T-helper 1 cell treated with Interleukin-12 subunit alpha and Interleukin-12 subunit beta and Interleukin-4 antibody, amounts not matched to agents 30 μg/mL and 1 μg/mL, for 36 hours (primary cell): ENCODE measurements around the gene ATXN1.

Experiments
- H3K27ac Mint-ChIP-seq: one replicate; pipeline ENCODE4 v1.8.0; 2021; ENCODE audit warnings: mild to moderate bottlenecking, mixed read lengths
- H3K27me3 Mint-ChIP-seq: one replicate; pipeline ENCODE4 v1.8.0; 2021; ENCODE audit warnings: low read depth, mixed read lengths
- H3K36me3 Mint-ChIP-seq: one replicate; pipeline ENCODE4 v1.8.0; 2021; ENCODE audit warnings: low read depth, mixed read lengths
- H3K4me1 Mint-ChIP-seq: one replicate; pipeline ENCODE4 v1.8.0; 2021; ENCODE audit warnings: low read depth, mixed read lengths
- H3K4me3 Mint-ChIP-seq: one replicate; pipeline ENCODE4 v1.8.0; 2021; ENCODE audit warnings: mild to moderate bottlenecking, moderate library complexity, mixed read lengths
- H3K9me3 Mint-ChIP-seq: one replicate; pipeline ENCODE4 v1.8.0; 2021; ENCODE audit warnings: mixed read lengths

The ATXN1 gene

GRCh38 chr6:16332175-16332542 is 429.1 kb downstream of the ATXN1 start:
- no peaks in the 10 kb centered on the region for H3K9me3 Mint-ChIP-seq
- no peak overlapping the region for H3K27ac Mint-ChIP-seq
- H3K4me3 Mint-ChIP-seq, result no peak overlapping the region
- H3K4me1 Mint-ChIP-seq, result peaks cover 9% of the 10 kb centered on the region
- peaks cover 13% of the 10 kb centered on the region for H3K36me3 Mint-ChIP-seq
- no peaks in the 10 kb centered on the region for H3K27me3 Mint-ChIP-seq

GRCh38 chr6:16331384-16332174 is 429.7 kb downstream of the ATXN1 start:
- Mint-ChIP-seq H3K4me3 (no peak overlapping the region), H3K27me3 (no peaks in the 10 kb centered on the region), H3K27ac (no peak overlapping the region), H3K9me3 (no peaks in the 10 kb centered on the region), H3K36me3 (peaks cover 18% of the 10 kb centered on the region), H3K4me1 (peaks cover 9% of the 10 kb centered on the region)

DNA sequence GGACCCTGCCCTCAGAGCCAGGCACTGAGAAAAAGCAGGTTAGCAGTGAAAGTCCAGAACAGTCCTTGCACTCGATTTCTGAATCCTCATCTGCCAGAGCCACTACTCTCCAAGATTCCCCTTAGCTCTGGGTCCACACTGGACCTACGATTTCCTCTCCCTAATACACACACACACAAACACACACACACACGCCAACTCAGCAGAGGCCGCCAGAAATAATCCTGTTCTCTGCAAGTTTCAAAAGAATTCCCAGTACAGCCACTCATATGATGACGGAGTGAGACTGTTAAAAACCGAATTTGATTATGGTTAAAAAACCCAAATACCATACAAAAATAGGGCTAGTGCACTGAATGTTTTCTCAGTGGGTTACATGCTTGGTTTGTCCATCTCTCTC is 432.0 kb downstream of the ATXN1 start:
- peaks cover 3% of the 10 kb centered on the region for H3K9me3 Mint-ChIP-seq
- no peaks in the 10 kb centered on the region for H3K27me3 Mint-ChIP-seq
- peaks cover 28% of the 10 kb centered on the region for H3K36me3 Mint-ChIP-seq
- H3K4me1 Mint-ChIP-seq, result peaks cover 16% of the 10 kb centered on the region
- no peak overlapping the region for H3K4me3 Mint-ChIP-seq
- H3K27ac Mint-ChIP-seq, result no peak overlapping the region

GRCh38 chr6:16327777-16328325 is 433.4 kb downstream of the ATXN1 start:
- no peak overlapping the region for H3K4me3 Mint-ChIP-seq

DNA sequence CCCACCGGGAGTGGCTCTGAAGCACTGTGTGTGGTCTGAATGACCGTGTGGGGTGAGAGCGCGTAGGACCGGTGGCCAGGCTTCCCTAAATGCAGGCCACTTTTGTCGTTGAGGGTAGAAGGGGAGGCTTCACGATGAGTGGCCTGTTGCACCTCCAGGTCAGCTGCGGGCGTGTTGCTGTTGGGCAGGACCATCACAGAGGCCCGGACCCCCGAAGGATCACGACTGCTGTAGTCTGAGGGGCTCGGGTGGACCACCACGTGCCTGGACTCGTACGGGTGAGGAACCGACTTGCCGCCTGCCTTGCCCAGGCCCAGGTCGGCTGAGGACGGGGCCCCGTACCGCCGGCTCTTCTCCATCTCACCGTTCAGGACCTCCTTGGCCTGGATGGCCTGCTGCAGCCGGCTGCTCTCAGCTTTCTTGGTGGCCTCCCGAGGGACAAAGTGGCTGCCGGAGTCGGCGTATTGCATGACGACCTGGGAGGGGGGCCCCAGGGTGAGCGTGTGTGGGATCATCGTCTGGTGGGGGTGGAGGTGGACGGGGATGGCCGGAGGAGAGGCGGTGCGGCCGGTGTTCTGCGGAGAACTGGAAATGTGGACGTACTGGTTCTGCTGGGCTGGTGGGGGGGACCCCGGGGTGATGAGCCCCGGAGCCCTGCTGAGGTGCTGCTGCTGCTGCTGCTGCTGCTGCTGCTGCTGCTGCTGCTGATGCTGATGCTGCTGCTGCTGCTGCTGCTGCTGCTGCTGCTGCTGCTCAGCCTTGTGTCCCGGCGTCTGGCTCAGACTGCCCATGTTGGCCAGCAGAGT is 434.1 kb downstream of the ATXN1 start:
- Mint-ChIP-seq H3K4me3 (no peak overlapping the region), H3K36me3 (peaks cover 36% of the 10 kb centered on the region), H3K4me1 (peaks cover 26% of the 10 kb centered on the region), H3K27ac (no peak overlapping the region), H3K27me3 (no peaks in the 10 kb centered on the region), H3K9me3 (peaks cover 3% of the 10 kb centered on the region)

More at GRCh38 chr6:16327777-16328325, 433.4 kb downstream of the ATXN1 start:
- Mint-ChIP-seq H3K27ac (no peak overlapping the region), H3K4me1 (peaks cover 19% of the 10 kb centered on the region), H3K27me3 (no peaks in the 10 kb centered on the region), H3K36me3 (peaks cover 30% of the 10 kb centered on the region), H3K9me3 (peaks cover 3% of the 10 kb centered on the region)

DNA sequence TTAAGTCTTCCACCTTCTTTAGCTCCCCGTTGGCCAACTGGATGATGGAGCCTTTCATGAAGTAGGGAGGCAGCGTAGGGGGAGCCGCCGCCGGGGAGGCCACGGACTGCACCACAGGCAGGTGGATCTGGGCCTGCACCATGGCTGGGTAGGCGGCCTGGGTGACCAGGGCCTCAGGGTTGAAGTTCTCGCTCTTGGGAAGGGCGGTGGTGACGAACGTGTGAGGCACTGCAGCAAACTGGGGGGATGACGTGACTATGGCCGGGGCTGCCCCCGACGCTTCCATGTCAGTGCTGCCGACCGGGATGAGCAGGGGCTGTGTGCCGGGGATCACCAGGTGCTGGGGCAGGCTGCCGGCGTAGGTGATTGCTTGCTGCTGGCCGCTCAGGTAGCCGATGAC is 434.7 kb downstream of the ATXN1 start:
- Mint-ChIP-seq H3K27ac (no peak overlapping the region), H3K36me3 (peaks cover 39% of the 10 kb centered on the region)

GRCh38 chr6:16324606-16325225 is 436.5 kb downstream of the ATXN1 start:
- Mint-ChIP-seq H3K27me3 (no peaks in the 10 kb centered on the region), H3K9me3 (peaks cover 3% of the 10 kb centered on the region), H3K4me1 (peaks cover 51% of the 10 kb centered on the region), H3K36me3 (peaks cover 40% of the 10 kb centered on the region), H3K27ac (peak overlapping the region; percentile 58), H3K4me3 (no peak overlapping the region)

More for the DNA sequence above, 434.7 kb downstream of the ATXN1 start:
- no peak overlapping the region for H3K4me3 Mint-ChIP-seq
- H3K27me3 Mint-ChIP-seq, result no peaks in the 10 kb centered on the region
- peaks cover 3% of the 10 kb centered on the region for H3K9me3 Mint-ChIP-seq
- H3K4me1 Mint-ChIP-seq, result peaks cover 32% of the 10 kb centered on the region

DNA sequence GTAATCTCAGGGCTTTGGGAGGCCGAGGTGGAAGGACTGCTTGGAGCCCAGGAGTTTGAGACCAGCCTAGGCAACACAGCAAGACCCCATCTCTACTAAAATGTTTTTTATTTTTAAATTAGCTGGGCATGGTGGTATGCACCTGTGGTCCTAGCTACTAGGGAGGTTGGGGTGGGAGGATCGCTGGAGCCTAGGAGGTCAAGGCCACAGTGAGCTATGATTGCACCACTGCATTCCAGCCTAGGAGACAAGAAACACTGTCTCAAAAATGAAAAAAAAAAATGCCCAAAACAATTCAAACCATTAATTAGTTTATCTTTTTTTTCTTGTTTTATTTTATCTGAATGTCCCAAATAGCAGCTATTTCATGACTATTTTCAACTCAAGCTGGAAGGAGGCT is 437.1 kb downstream of the ATXN1 start:
- Mint-ChIP-seq H3K4me3 (no peak overlapping the region), H3K27ac (peak overlapping the region; percentile 92), H3K9me3 (peaks cover 3% of the 10 kb centered on the region), H3K4me1 (peaks cover 55% of the 10 kb centered on the region), H3K36me3 (peaks cover 36% of the 10 kb centered on the region), H3K27me3 (no peaks in the 10 kb centered on the region)

- Mint-ChIP-seq H3K36me3 (peaks cover 37% of the 10 kb centered on the region), H3K27me3 (no peaks in the 10 kb centered on the region), H3K9me3 (peaks cover 3% of the 10 kb centered on the region), H3K27ac (peak overlapping the region; percentile 92), H3K4me1 (peaks cover 69% of the 10 kb centered on the region), H3K4me3 (peak overlapping the region; percentile 13)
Measured at GRCh38 chr6:16322666-16323312, 438.5 kb downstream of the ATXN1 start.

DNA sequence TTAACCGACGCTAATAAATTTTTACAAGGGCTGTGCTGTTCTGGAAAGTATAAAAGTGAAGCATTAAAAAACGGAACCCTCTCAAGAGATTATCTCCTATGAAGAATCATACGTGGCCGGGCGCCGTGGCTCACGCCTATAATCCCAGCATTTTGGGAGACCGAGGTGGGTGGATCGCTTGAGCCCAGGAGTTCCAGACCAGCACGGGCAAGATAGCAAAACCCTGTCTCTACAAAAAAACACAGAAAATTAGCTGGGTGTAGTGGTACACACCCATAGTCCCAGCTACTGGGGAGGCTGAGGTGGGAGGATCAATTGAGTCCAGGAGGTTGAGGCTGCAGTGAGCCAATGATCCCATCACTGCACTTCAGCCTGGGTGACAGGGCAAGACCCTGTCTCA is 439.4 kb downstream of the ATXN1 start:
- H3K27ac Mint-ChIP-seq, result peak overlapping the region; percentile 92
- H3K36me3 Mint-ChIP-seq, result peaks cover 38% of the 10 kb centered on the region
- H3K9me3 Mint-ChIP-seq, result peaks cover 3% of the 10 kb centered on the region
- no peak overlapping the region for H3K4me3 Mint-ChIP-seq
- H3K27me3 Mint-ChIP-seq, result no peaks in the 10 kb centered on the region
- peaks cover 74% of the 10 kb centered on the region for H3K4me1 Mint-ChIP-seq

DNA sequence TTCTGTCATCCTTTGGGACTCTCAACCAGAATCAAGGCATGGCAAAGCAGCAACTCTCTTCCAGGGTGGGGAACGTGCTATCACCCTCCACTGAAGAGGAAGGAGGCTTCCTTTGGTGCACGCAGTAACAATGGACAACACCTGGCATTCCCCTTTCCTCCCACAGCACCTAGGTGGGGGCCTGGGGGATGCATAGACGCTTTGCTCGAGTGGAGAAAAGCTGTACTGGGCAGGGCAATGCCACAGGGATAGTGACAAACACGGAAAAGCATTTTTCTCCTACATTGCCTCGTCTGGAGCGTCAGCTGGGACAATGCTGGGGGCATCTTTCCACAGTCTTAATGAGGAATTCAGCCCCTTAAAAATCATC is 439.9 kb downstream of the ATXN1 start:
- peaks cover 33% of the 10 kb centered on the region for H3K36me3 Mint-ChIP-seq
- H3K27me3 Mint-ChIP-seq, result no peaks in the 10 kb centered on the region
- no peak overlapping the region for H3K4me3 Mint-ChIP-seq
- peaks cover 76% of the 10 kb centered on the region for H3K4me1 Mint-ChIP-seq
- peak overlapping the region; percentile 95 for H3K27ac Mint-ChIP-seq
- peaks cover 3% of the 10 kb centered on the region for H3K9me3 Mint-ChIP-seq

GRCh38 chr6:16320533-16321340 is 440.5 kb downstream of the ATXN1 start:
- H3K27me3 Mint-ChIP-seq, result no peaks in the 10 kb centered on the region
- peak overlapping the region; percentile 81 for H3K4me3 Mint-ChIP-seq
- H3K4me1 Mint-ChIP-seq, result peaks cover 79% of the 10 kb centered on the region
- H3K9me3 Mint-ChIP-seq, result no peaks in the 10 kb centered on the region
- H3K27ac Mint-ChIP-seq, result peak overlapping the region; percentile 95
- H3K36me3 Mint-ChIP-seq, result peaks cover 27% of the 10 kb centered on the region

DNA sequence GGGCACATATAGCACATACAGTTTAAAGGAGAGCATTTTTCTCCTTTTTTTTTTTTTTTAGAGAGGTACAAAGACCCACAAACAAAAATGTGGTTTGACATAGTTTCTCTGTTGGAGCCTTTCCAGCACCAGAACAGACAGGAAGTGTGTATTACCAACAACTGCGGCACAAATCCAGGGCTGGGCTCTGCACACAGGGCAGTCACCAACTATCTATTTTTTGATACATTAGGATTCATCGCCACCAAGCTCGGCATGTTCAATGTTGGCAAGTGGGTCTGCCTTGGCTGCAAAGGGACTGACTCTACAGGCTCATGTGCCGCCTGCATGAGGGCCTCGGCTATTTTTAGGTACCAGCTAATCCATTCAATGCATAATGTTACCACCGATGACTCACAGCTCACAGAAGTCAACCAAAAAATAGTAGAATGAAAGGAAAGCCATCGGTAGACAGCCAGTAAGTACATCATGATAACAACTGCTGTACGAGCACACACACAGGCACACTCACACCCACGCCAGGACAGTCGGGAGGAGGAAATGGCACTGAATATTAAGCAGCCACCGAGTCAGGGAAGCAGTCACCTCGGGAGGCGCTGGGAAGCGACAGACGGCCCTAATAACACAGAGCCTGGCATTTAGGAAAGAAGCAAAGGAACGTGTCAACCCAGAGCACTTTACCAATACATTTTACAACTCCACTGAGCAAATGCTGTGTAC is 441.3 kb downstream of the ATXN1 start:
- Mint-ChIP-seq H3K4me3 (peak overlapping the region; percentile 81), H3K27ac (peak overlapping the region; percentile 95), H3K4me1 (peaks cover 73% of the 10 kb centered on the region), H3K9me3 (no peaks in the 10 kb centered on the region), H3K27me3 (no peaks in the 10 kb centered on the region), H3K36me3 (peaks cover 26% of the 10 kb centered on the region)
